Endothelial cell of umbilical vein (primary cell): ENCODE data around the gene TMEM63B. TPM values are rescaled to one million over a fixed set of nuclear protein-coding genes. Genes with fewer than 3 reads are reported as not detected.

Experiments
- BruUV-seq: library from RNA; stranded (reverse); fragments of 400-500 nt; replicated peaks from 2 replicates; lab custom pipeline; 2021; lab: Mats Ljungman, UMichigan
- CTCF ChIA-PET: fragments of 300-600, 350-600 bp; sonication (Branson Sonifier 250); formaldehyde crosslinking; loops from one replicate; lab custom pipeline; 2021; ENCODE audit warnings: antibody characterized with exemption, inconsistent platforms; lab: Charles Lee
- POLR2A ChIA-PET: fragments of 300-600, 350-600 bp; sonication (Branson Sonifier 250); formaldehyde crosslinking; loops from one replicate; lab custom pipeline; 2021; ENCODE audit warnings: antibody characterized with exemption, inconsistent platforms; lab: Charles Lee
- DNase-seq: peaks from one replicate; pipeline ENCODE4 v3.0.0-alpha.2; 2011; ENCODE audit warnings: low read depth, low spot score
- FAIRE-seq: peaks from 2 replicates; lab custom pipeline; 2011; peaks lifted over from hg19 to GRCh38; lab: Jason Lieb, UNC
- H2AFZ ChIP-seq: 2 replicates; pipeline ENCODE4 v1.6.0; 2012; ENCODE audit warnings: low read depth, low read length, control low read depth, inconsistent platforms
- H3K27ac ChIP-seq: 2 replicates; pipeline ENCODE4 v1.5.1; 2011; ENCODE audit warnings: low read depth, mild to moderate bottlenecking, control low read depth, low read length, moderate library complexity; ENCODE audit not compliant: insufficient read depth
- H3K27me3 ChIP-seq, 2 experiments: 2 replicates each; pipeline versions ENCODE4 v1.6.0 to v1.6.1; 2011; ENCODE audit warnings: low read length in 2 of 2, mixed read lengths in 1 of 2; ENCODE audit not compliant: control insufficient read depth in 2 of 2, insufficient read depth in 2 of 2
- H3K36me3 ChIP-seq, 2 experiments: 2 replicates in 1 of 2; 3 replicates in 1 of 2; pipeline ENCODE4 v1.5.1; 2011; ENCODE audit warnings: low read length in 2 of 2, mild to moderate bottlenecking in 1 of 2, moderate library complexity in 1 of 2; ENCODE audit not compliant: control insufficient read depth in 2 of 2, insufficient read depth in 2 of 2; ENCODE audit errors: extremely low read depth in 1 of 2
- H3K4me1 ChIP-seq: 3 replicates; pipeline ENCODE4 v1.5.1; 2011; ENCODE audit warnings: mild to moderate bottlenecking, low read length; ENCODE audit not compliant: control insufficient read depth, insufficient read depth; ENCODE audit errors: extremely low read depth
- H3K4me2 ChIP-seq: 2 replicates; pipeline ENCODE4 v1.6.1; 2011; ENCODE audit warnings: low read length, control low read depth, mixed read lengths; ENCODE audit not compliant: insufficient read depth
- H3K4me3 ChIP-seq, 3 experiments: fragments of 200-600 bp in 1 of 3; sonication (generic), shearing (Covaris generic) in 1 of 3; replicated peaks in 1 of 3; 2 replicates each; pipeline ENCODE4 v1.5.1; 2011 to 2016; ENCODE audit warnings: control low read depth in 3 of 3, low read length in 3 of 3, mild to moderate bottlenecking in 2 of 3, inconsistent platforms in 1 of 3, low read depth in 1 of 3, moderate library complexity in 1 of 3; ENCODE audit not compliant: insufficient read depth in 1 of 3
- H3K79me2 ChIP-seq: 2 replicates; pipeline ENCODE4 v1.6.0; 2012; ENCODE audit warnings: low read length, inconsistent platforms; ENCODE audit not compliant: control insufficient read depth, insufficient read depth
- H3K9ac ChIP-seq: replicated peaks from 2 replicates; pipeline ENCODE3; 2011; ENCODE audit warnings: low read length, control low read depth; ENCODE audit not compliant: insufficient read depth; ENCODE audit errors: extremely low read depth
- H3K9me1 ChIP-seq: replicated peaks from 3 replicates; pipeline ENCODE4 v1.6.0; 2011; ENCODE audit warnings: mild to moderate bottlenecking, low read length; ENCODE audit not compliant: control insufficient read depth, insufficient read depth; ENCODE audit errors: extremely low read depth
- H3K9me3 ChIP-seq: replicated peaks from 2 replicates; pipeline ENCODE4 v1.5.1; 2012; ENCODE audit warnings: low read length, inconsistent platforms; ENCODE audit not compliant: control insufficient read depth, insufficient read depth
- H4K20me1 ChIP-seq: replicated peaks from 2 replicates; pipeline ENCODE3; 2011; ENCODE audit warnings: mild to moderate bottlenecking, low read length; ENCODE audit not compliant: control insufficient read depth, insufficient read depth; ENCODE audit errors: extremely low read depth
- EZH2 ChIP-seq: IDR thresholded peaks from 2 replicates; pipeline ENCODE4 v1.6.1; 2012; ENCODE audit warnings: borderline replicate concordance, low read depth, mild to moderate bottlenecking, moderate library complexity, low read length, inconsistent platforms; ENCODE audit not compliant: severe bottlenecking
- FOS ChIP-seq: IDR thresholded peaks from 2 replicates; pipeline ENCODE4 v1.6.1; 2011; ENCODE audit warnings: mild to moderate bottlenecking, low read length, moderate library complexity, borderline replicate concordance; ENCODE audit not compliant: insufficient read depth
- GATA2 ChIP-seq: IDR thresholded peaks from 2 replicates; pipeline ENCODE4 v1.7.0; 2011; ENCODE audit warnings: low read depth, mild to moderate bottlenecking, moderate library complexity, mixed read lengths, low read length; ENCODE audit not compliant: insufficient read length, insufficient read depth
- JUN ChIP-seq: IDR thresholded peaks from 2 replicates; pipeline ENCODE4 v1.6.1; 2011; ENCODE audit warnings: borderline replicate concordance, low read depth; ENCODE audit not compliant: insufficient read length, insufficient read depth
- MYC ChIP-seq: IDR thresholded peaks from one replicate; pipeline ENCODE4 v1.6.1; 2011; ENCODE audit warnings: mild to moderate bottlenecking, low read depth, low read length
- POLR2A ChIP-seq: IDR thresholded peaks from 2 replicates; pipeline ENCODE4 v1.6.1; 2012; ENCODE audit warnings: low read depth, mild to moderate bottlenecking, control low read depth, low read length
- POLR2AphosphoS5 ChIP-seq: IDR thresholded peaks from 2 replicates; pipeline ENCODE4 v1.6.1; 2012; ENCODE audit warnings: low read depth, mild to moderate bottlenecking, control low read depth, low read length, moderate library complexity; ENCODE audit not compliant: insufficient read depth
- dilution Hi-C: fragments of 300-500 bp; cut with MboI; formaldehyde crosslinking; loops from one replicate; pipeline ENCODE4 v1.15.0; 2019; ENCODE audit warnings: low sequenced_read_pairs; ENCODE audit not compliant: extremely low pct_ligation_motif_present
- intact Hi-C: fragments of 100-400 bp; cut with micrococcal nuclease; formaldehyde crosslinking; loops from one replicate; pipeline ENCODE4 v1.10.0; 2022
- polyA plus RNA-seq, 4 experiments: library from polyadenylated mRNA; depleted of rRNA in 3 of 4; stranded (reverse) in 3 of 4; unstranded in 1 of 4; fragments of >200 nt; gene quantifications; 2 replicates each; pipeline versions ENCODE4 v1.2.1 to v1.2.3, GENCODE V29; 2011 to 2012; ENCODE audit warnings: missing spikeins in 1 of 4
- total RNA-seq: library from RNA; stranded (reverse); gene quantifications from 2 replicates; pipeline ENCODE4 v1.2.3, GENCODE V29; 2021
- TF ChIP-seq, protein P1 (sequence below): IDR thresholded peaks from 2 replicates; pipeline ENCODE4 v1.6.1; 2011; ENCODE audit not compliant: insufficient read depth, insufficient read length
- TF ChIP-seq, protein P2 (sequence below), 2 donors: IDR thresholded peaks; 1 replicate in 1 of 2; 2 replicates in 1 of 2; pipeline ENCODE4 v1.5.1; 2011; ENCODE audit warnings: low read length in 2 of 2, mild to moderate bottlenecking in 2 of 2, moderate library complexity in 2 of 2, control low read depth in 1 of 2, inconsistent platforms in 1 of 2, low read depth in 1 of 2; ENCODE audit not compliant: insufficient read depth in 1 of 2; ENCODE audit errors: extremely low read depth in 1 of 2

The TMEM63B gene
- total and polyA plus RNA-seq, 2 donors (not counting 3 experiments of a cell fraction or from before 2014, with no cell fraction given): 49.7 to 56.1 TPM

DNA sequence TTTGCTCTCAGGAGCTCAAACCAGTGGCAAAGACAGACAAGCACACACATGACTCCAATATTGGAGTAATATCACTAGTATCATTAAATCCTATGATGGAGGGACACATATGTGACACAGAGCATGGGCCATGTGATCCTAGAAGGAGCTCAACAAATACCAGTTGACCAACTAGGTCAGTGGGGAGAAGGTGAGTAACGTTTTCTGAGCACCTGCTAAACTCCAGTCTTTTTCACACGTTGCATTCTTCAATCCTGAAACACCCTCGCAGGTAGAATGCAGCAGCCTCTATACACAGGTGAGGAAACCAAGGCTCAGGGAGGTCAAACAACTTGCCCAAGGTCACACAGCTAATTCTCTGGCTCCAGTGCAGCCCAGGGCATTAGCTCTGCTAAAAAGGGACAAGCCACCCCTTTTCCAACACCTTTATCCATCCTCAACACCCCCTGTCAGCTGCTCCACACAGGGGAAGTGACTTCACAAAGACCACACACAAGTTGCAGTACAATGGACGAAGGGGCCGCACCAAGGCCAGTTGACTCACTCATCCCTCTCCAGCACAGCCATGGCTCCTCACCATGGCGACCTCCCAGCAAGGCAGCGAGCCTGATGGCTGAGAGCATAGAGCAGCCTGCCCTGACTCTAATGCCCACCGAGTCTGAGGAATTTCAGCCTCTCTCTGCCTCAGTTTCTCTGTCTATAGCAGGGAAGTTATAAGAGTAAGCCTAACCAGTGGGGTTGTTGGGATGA, 35.7 kb downstream of the TMEM63B start:
- H3K36me3 ChIP-seq: no peaks in the 10 kb centered on the region
- no peak overlapping the region for H3K4me2 ChIP-seq
- no peaks in the 10 kb centered on the region for H3K79me2 ChIP-seq
- no peaks in the 10 kb centered on the region for H4K20me1 ChIP-seq
- intact Hi-C loops: no loop called here
- DNase-seq (no peak), FAIRE-seq (no peak)
- TF ChIP-seq, protein P1, sequence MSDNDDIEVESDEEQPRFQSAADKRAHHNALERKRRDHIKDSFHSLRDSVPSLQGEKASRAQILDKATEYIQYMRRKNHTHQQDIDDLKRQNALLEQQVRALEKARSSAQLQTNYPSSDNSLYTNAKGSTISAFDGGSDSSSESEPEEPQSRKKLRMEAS: no peak
- TF ChIP-seq POLR2AphosphoS5: no peak
- TF ChIP-seq MYC: no peak
- TF ChIP-seq FOS: no peak
- no peak for TF ChIP-seq JUN
- TF ChIP-seq EZH2: no peak
- no peak for TF ChIP-seq POLR2A
- no peak for TF ChIP-seq GATA2
- TF ChIP-seq, protein P2, sequence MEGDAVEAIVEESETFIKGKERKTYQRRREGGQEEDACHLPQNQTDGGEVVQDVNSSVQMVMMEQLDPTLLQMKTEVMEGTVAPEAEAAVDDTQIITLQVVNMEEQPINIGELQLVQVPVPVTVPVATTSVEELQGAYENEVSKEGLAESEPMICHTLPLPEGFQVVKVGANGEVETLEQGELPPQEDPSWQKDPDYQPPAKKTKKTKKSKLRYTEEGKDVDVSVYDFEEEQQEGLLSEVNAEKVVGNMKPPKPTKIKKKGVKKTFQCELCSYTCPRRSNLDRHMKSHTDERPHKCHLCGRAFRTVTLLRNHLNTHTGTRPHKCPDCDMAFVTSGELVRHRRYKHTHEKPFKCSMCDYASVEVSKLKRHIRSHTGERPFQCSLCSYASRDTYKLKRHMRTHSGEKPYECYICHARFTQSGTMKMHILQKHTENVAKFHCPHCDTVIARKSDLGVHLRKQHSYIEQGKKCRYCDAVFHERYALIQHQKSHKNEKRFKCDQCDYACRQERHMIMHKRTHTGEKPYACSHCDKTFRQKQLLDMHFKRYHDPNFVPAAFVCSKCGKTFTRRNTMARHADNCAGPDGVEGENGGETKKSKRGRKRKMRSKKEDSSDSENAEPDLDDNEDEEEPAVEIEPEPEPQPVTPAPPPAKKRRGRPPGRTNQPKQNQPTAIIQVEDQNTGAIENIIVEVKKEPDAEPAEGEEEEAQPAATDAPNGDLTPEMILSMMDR (IDR thresholded peaks at IDR 0.05; ENCODE audit: extremely low read depth in 1 of 2, insufficient read depth in 1 of 2, low read depth in 1 of 2, low read length in 2 of 2): no peak
- dilution Hi-C loops: no loop called here
- no peak overlapping the region for H3K9ac ChIP-seq
- no TSS peak for BruUV-seq
- H3K27ac ChIP-seq: no peak overlapping the region
- peaks cover 2 to 19% of the 10 kb centered on the region in 2 experiments for H3K27me3 ChIP-seq
- H3K4me1 ChIP-seq: no peaks in the 10 kb centered on the region
- POLR2A ChIA-PET: no interaction called here
- CTCF ChIA-PET: interaction anchor here (0.9 to 3.3 kb wide), 9 partner anchors 9 to 142 kb away, joined by 3 to 23 read pairs (median 5); no protein-coding TSS in a partner anchor
- H2AFZ ChIP-seq: no peak overlapping the region
- H3K4me3 ChIP-seq: no peak overlapping the region
- no peaks in the 10 kb centered on the region for H3K9me3 ChIP-seq
- no peaks in the 10 kb centered on the region for H3K9me1 ChIP-seq
